ENCODE results near the gene PERM1.
A peak's percentile ranks its signal among the peaks of the same experiment; 100 is the strongest.

Gene PERM1

GRCh38 chr1:928825-929661, 52.9 kb downstream of the PERM1 start:
- Histone ChIP-seq H3K4me3 (ENCODE audit: low read depth, low read length) (no peak overlapping the region), H3K27me3 (replicated peaks) (peaks cover 53% of the 10 kb centered on the region), H3K27ac (no peak overlapping the region), H3K36me3 (replicated peaks) (no peaks in the 10 kb centered on the region)
- DNase-seq = no peak
- in situ Hi-C loops (cut with HindIII; ENCODE audit: low pct_ligation_motif_present, low sequenced_read_pairs) = no loop called here
- peak; percentile 7 for TF ChIP-seq CTCF (IDR thresholded peaks at IDR 0.05; ENCODE audit: low read depth, low read length, missing control alignments)

GRCh38 chr1:927748-928147, 54.1 kb downstream of the PERM1 start:
- in situ Hi-C loops (cut with HindIII; ENCODE audit: low pct_ligation_motif_present, low sequenced_read_pairs) = no loop called here
- Histone ChIP-seq H3K36me3 (replicated peaks) (no peaks in the 10 kb centered on the region), H3K27me3 (replicated peaks) (peaks cover 54% of the 10 kb centered on the region), H3K27ac (no peak overlapping the region), H3K4me3 (ENCODE audit: low read depth, low read length) (no peak overlapping the region)
- no peak for DNase-seq
- no peak for TF ChIP-seq CTCF (IDR thresholded peaks at IDR 0.05; ENCODE audit: low read depth, low read length, missing control alignments)

GRCh38 chr1:927234-927633, 54.7 kb downstream of the PERM1 start:
- TF ChIP-seq CTCF (IDR thresholded peaks at IDR 0.05; ENCODE audit: low read depth, low read length, missing control alignments) = no peak
- no peak overlapping the region for H3K27ac ChIP-seq
- in situ Hi-C loops (cut with HindIII; ENCODE audit: low pct_ligation_motif_present, low sequenced_read_pairs) = no loop called here
- H3K4me3 ChIP-seq (ENCODE audit: low read depth, low read length) = no peak overlapping the region
- DNase-seq = no peak
- H3K27me3 ChIP-seq (replicated peaks) = peaks cover 51% of the 10 kb centered on the region
- H3K36me3 ChIP-seq (replicated peaks) = no peaks in the 10 kb centered on the region

GRCh38 chr1:925561-926421, 56.1 kb downstream of the PERM1 start:
- H3K4me3 ChIP-seq (ENCODE audit: low read depth, low read length) = peak overlapping the region; percentile 32
- H3K27ac ChIP-seq = no peak overlapping the region
- no peak for TF ChIP-seq CTCF (IDR thresholded peaks at IDR 0.05; ENCODE audit: low read depth, low read length, missing control alignments)
- DNase-seq = no peak
- peaks cover 51% of the 10 kb centered on the region for H3K27me3 ChIP-seq (replicated peaks)
- H3K36me3 ChIP-seq (replicated peaks) = no peaks in the 10 kb centered on the region
- in situ Hi-C loops (cut with HindIII; ENCODE audit: low pct_ligation_motif_present, low sequenced_read_pairs) = no loop called here
